Natural killer cell (primary cell): Measurements from ENCODE around the gene GMPPA. TPM values are rescaled to one million over a fixed set of nuclear protein-coding genes. Genes with fewer than 3 reads are reported as not detected.

Experiments used
- ATAC-seq, 3 donors: fragments of 150-1000 bp in 2 of 3; fragments of 200-7000 bp in 1 of 3; cut with Tn5 transposase; 1 replicate in 1 of 3; 2 replicates in 2 of 3; pipeline ENCODE4 v1.10.0; 2021; ENCODE audit warnings: mild to moderate bottlenecking in 2 of 3, moderate library complexity in 2 of 3
- DNase-seq, 2 donors: peaks; one replicate each; pipeline versions ENCODE4 v3.0.0 to v3.0.0-alpha.2; 2013 to 2021; ENCODE audit warnings: mixed read lengths in 1 of 2
- H3K27ac ChIP-seq: one replicate; pipeline ENCODE4 v1.5.1; 2013; ENCODE audit warnings: mild to moderate bottlenecking, low read length
- H3K27me3 ChIP-seq: one replicate; pipeline ENCODE4 v1.6.1; 2013; ENCODE audit warnings: low read length; ENCODE audit not compliant: control insufficient read depth, insufficient read depth
- H3K36me3 ChIP-seq: one replicate; pipeline ENCODE4 v1.6.1; 2013; ENCODE audit warnings: low read length; ENCODE audit not compliant: control insufficient read depth, insufficient read depth
- H3K4me1 ChIP-seq: one replicate; pipeline ENCODE4 v1.6.1; 2013; ENCODE audit warnings: low read length; ENCODE audit not compliant: control insufficient read depth, insufficient read depth
- H3K4me3 ChIP-seq: one replicate; pipeline ENCODE4 v1.5.1; 2013; ENCODE audit warnings: low read length
- H3K9me3 ChIP-seq: one replicate; pipeline ENCODE4 v1.6.1; 2013; ENCODE audit warnings: low read length; ENCODE audit not compliant: control insufficient read depth, insufficient read depth
- H3K27ac Mint-ChIP-seq, 2 donors: one replicate each; pipeline ENCODE4 v1.8.0; 2022; ENCODE audit warnings: mild to moderate bottlenecking in 2 of 2, mixed read lengths in 2 of 2, moderate library complexity in 1 of 2
- H3K27me3 Mint-ChIP-seq, 2 donors: one replicate each; pipeline ENCODE4 v1.8.0; 2022; ENCODE audit warnings: low read depth in 2 of 2, mixed read lengths in 2 of 2
- H3K36me3 Mint-ChIP-seq: one replicate; pipeline ENCODE4 v1.8.0; 2022; ENCODE audit warnings: mixed read lengths
- H3K4me1 Mint-ChIP-seq, 2 donors: one replicate each; pipeline ENCODE4 v1.8.0; 2022; ENCODE audit warnings: mixed read lengths in 2 of 2
- H3K4me3 Mint-ChIP-seq: one replicate; pipeline ENCODE4 v1.8.0; 2022; ENCODE audit warnings: mild to moderate bottlenecking, moderate library complexity, mixed read lengths
- H3K9me3 Mint-ChIP-seq, 2 donors: one replicate each; pipeline ENCODE4 v1.8.0; 2022; ENCODE audit warnings: mixed read lengths in 2 of 2
- WGBS: methylation state at CpG from one replicate; pipeline ENCODE4 v1.1.7; 2013; ENCODE audit warnings: missing lambda C conversion rate; ENCODE audit not compliant: insufficient coverage; 5-methylcytosine and 5-hydroxymethylcytosine counted together
- intact Hi-C: fragments of 100-400 bp; cut with micrococcal nuclease; formaldehyde crosslinking; loops from one replicate; pipeline ENCODE4 v1.14.2; 2022
- total RNA-seq, 4 donors: library from RNA; stranded (reverse); fragments of 120-200 nt in 1 of 4; gene quantifications; one replicate each; pipeline versions ENCODE4 v1.2.3 to v1.2.4, GENCODE V29; 2013 to 2022
- TF ChIP-seq, protein P1 (sequence below): fragments of 200-600 bp; IDR thresholded peaks from one replicate; pipeline ENCODE4 v1.8.0; 2022; ENCODE audit warnings: antibody characterized with exemption

The GMPPA gene
- total RNA-seq, 3 donors from 2014 or later (not counting 1 experiment from before 2014, with no cell fraction given), result 27.6 to 36.3 (median 33.8) TPM

DNA sequence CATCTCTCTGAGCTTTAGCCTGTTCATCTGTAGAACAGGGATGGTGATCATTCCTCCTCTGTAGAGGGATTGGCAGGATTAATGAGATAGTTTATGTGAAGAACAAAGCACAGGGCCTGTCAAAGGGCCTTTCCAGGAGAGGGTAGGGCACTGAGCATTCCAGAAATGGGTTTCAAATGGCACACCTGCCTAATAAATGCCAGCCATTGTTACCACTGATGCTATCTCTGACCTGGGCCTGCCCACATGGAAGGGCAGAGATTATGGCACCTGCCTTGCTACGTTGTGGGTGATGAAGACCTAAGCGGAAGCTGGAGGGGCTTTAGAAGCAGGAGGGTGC lies 31.0 kb upstream of the GMPPA start:
- H3K36me3 ChIP-seq, result no peaks in the 10 kb centered on the region
- Mint-ChIP-seq H3K4me3 (no peak overlapping the region), H3K4me1 (no peaks in the 10 kb centered on the region), H3K27ac (no peak overlapping the region), H3K9me3 (no peaks in the 10 kb centered on the region), H3K27me3 (peaks cover 0 to 3% of the 10 kb centered on the region in 2 donors), H3K36me3 (no peaks in the 10 kb centered on the region)
- intact Hi-C loops, result no loop called here
- H3K4me3 ChIP-seq, result no peak overlapping the region
- no peaks in the 10 kb centered on the region for H3K9me3 ChIP-seq
- ATAC-seq (no peak), DNase-seq (no peak)
- H3K4me1 ChIP-seq, result no peaks in the 10 kb centered on the region
- no peak overlapping the region for H3K27ac ChIP-seq
- TF ChIP-seq, protein P1, sequence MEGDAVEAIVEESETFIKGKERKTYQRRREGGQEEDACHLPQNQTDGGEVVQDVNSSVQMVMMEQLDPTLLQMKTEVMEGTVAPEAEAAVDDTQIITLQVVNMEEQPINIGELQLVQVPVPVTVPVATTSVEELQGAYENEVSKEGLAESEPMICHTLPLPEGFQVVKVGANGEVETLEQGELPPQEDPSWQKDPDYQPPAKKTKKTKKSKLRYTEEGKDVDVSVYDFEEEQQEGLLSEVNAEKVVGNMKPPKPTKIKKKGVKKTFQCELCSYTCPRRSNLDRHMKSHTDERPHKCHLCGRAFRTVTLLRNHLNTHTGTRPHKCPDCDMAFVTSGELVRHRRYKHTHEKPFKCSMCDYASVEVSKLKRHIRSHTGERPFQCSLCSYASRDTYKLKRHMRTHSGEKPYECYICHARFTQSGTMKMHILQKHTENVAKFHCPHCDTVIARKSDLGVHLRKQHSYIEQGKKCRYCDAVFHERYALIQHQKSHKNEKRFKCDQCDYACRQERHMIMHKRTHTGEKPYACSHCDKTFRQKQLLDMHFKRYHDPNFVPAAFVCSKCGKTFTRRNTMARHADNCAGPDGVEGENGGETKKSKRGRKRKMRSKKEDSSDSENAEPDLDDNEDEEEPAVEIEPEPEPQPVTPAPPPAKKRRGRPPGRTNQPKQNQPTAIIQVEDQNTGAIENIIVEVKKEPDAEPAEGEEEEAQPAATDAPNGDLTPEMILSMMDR, result no peak
- no peaks in the 10 kb centered on the region for H3K27me3 ChIP-seq
- 80% methylated on average over 2 of the region's 2 CpGs for WGBS

- ATAC-seq (no peak), DNase-seq (no peak)
- H3K4me1 Mint-ChIP-seq, result no peaks in the 10 kb centered on the region
- intact Hi-C loops, result no loop called here
- no peak overlapping the region for H3K4me3 Mint-ChIP-seq
- H3K4me3 ChIP-seq, result no peak overlapping the region
- no peaks in the 10 kb centered on the region for H3K9me3 Mint-ChIP-seq
- H3K9me3 ChIP-seq, result no peaks in the 10 kb centered on the region
- H3K27me3 ChIP-seq, result no peaks in the 10 kb centered on the region
- H3K27ac ChIP-seq, result no peak overlapping the region
- TF ChIP-seq, protein P1, result no peak
- WGBS, result 91% methylated on average over 23 of the region's 23 CpGs
- H3K4me1 ChIP-seq, result no peaks in the 10 kb centered on the region
- H3K27ac Mint-ChIP-seq, result no peak overlapping the region
- H3K36me3 ChIP-seq, result no peaks in the 10 kb centered on the region
- no peaks in the 10 kb centered on the region for H3K36me3 Mint-ChIP-seq
- peaks cover 0 to 3% of the 10 kb centered on the region in 2 donors for H3K27me3 Mint-ChIP-seq
Observed at GRCh38 chr2:219468410-219469185, 30.1 kb upstream of the GMPPA start.

GRCh38 chr2:219469186-219469724 lies 29.4 kb upstream of the GMPPA start:
- no peak overlapping the region for H3K27ac Mint-ChIP-seq
- Histone ChIP-seq H3K4me1 (no peaks in the 10 kb centered on the region), H3K9me3 (no peaks in the 10 kb centered on the region), H3K27ac (no peak overlapping the region), H3K36me3 (no peaks in the 10 kb centered on the region), H3K4me3 (no peak overlapping the region), H3K27me3 (no peaks in the 10 kb centered on the region)
- TF ChIP-seq, protein P1, result no peak
- no peaks in the 10 kb centered on the region for H3K9me3 Mint-ChIP-seq
- no peak overlapping the region for H3K4me3 Mint-ChIP-seq
- 86% methylated on average over 16 of the region's 16 CpGs for WGBS
- intact Hi-C loops, result no loop called here
- ATAC-seq (no peak), DNase-seq (no peak)
- H3K27me3 Mint-ChIP-seq, result peaks cover 0 to 3% of the 10 kb centered on the region in 2 donors
- H3K4me1 Mint-ChIP-seq, result no peaks in the 10 kb centered on the region
- no peaks in the 10 kb centered on the region for H3K36me3 Mint-ChIP-seq

GRCh38 chr2:219470429-219470828 lies 28.3 kb upstream of the GMPPA start:
- Histone ChIP-seq H3K36me3 (no peaks in the 10 kb centered on the region), H3K9me3 (no peaks in the 10 kb centered on the region), H3K4me3 (no peak overlapping the region), H3K27me3 (no peaks in the 10 kb centered on the region), H3K4me1 (no peaks in the 10 kb centered on the region), H3K27ac (no peak overlapping the region)
- DNase-seq (no peak), ATAC-seq (no peak)
- TF ChIP-seq, protein P1, result no peak
- peaks cover 0 to 3% of the 10 kb centered on the region in 2 donors for H3K27me3 Mint-ChIP-seq
- H3K4me1 Mint-ChIP-seq, result no peaks in the 10 kb centered on the region
- no peaks in the 10 kb centered on the region for H3K36me3 Mint-ChIP-seq
- no peaks in the 10 kb centered on the region for H3K9me3 Mint-ChIP-seq
- H3K27ac Mint-ChIP-seq, result no peak overlapping the region
- WGBS, result 86% methylated on average over 4 of the region's 4 CpGs
- H3K4me3 Mint-ChIP-seq, result no peak overlapping the region
- intact Hi-C loops, result no loop called here
